Central memory CD8-positive, alpha-beta T cell (primary cell): ENCODE data around the gene SATB1.

Source experiments
- ATAC-seq: fragments of 150-1000 bp; cut with Tn5 transposase; replicated peaks from 2 replicates; pipeline ENCODE4 v1.10.0; 2022; ENCODE audit warnings: mild to moderate bottlenecking, moderate FRiP score, moderate number of reproducible peaks; ENCODE audit not compliant: poor library complexity, severe bottlenecking; ENCODE audit errors: extremely low read depth
- DNase-seq, 2 donors: peaks; one replicate each; pipeline ENCODE4 v3.0.0; 2021; ENCODE audit warnings: low spot score in 2 of 2
- H3K27ac Mint-ChIP-seq: one replicate; pipeline ENCODE4 v1.8.0; 2022; ENCODE audit warnings: low read depth, mild to moderate bottlenecking, moderate library complexity, mixed read lengths
- H3K27me3 Mint-ChIP-seq: one replicate; pipeline ENCODE4 v1.8.0; 2022; ENCODE audit warnings: mixed read lengths
- H3K36me3 Mint-ChIP-seq: one replicate; pipeline ENCODE4 v1.8.0; 2022; ENCODE audit warnings: mild to moderate bottlenecking, moderate library complexity, mixed read lengths; ENCODE audit not compliant: insufficient read depth
- H3K4me1 Mint-ChIP-seq: one replicate; pipeline ENCODE4 v1.8.0; 2022; ENCODE audit warnings: mixed read lengths
- H3K4me3 Mint-ChIP-seq: one replicate; pipeline ENCODE4 v1.8.0; 2022; ENCODE audit warnings: mild to moderate bottlenecking, moderate library complexity, mixed read lengths
- H3K9me3 Mint-ChIP-seq: one replicate; pipeline ENCODE4 v1.8.0; 2022; ENCODE audit warnings: mixed read lengths

SATB1 gene

DNA sequence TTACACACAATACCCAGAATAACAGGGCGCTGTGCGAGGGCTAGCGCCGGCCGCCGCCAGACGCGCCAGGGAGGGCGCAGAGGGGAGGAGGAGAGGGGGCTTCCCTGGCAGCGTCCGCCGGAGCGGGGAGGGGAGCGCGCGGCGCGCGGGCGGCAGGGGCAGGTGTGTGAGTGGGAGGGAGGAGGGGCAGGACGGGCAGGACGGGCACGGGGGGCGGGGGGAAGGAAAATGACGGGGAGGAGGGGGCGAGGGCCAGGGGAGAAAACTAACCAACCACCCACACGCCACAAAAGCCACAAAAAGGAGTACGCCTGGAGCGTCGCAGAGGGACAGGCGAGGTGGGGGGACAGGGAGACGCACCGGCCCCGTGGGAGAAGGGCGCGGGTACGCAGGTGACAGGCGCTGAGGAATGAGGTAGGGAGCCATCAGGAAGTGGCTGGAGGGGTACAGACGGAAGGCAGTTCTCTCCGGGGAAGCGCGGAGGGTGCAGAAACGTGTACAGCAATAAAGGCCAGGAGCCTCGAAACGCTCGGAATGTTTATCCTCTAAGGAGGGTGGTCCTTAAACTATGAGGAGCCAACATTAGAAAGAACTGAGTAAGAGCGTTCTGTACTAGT is 610 bp upstream of the SATB1 start:
- peak overlapping the region; percentile 99 for H3K27ac Mint-ChIP-seq
- no peaks in the 10 kb centered on the region for H3K27me3 Mint-ChIP-seq
- peaks cover 58% of the 10 kb centered on the region for H3K4me1 Mint-ChIP-seq
- DNase-seq (peak; percentile 39 to 47), ATAC-seq (peak; percentile 41)
- peak overlapping the region; percentile 97 for H3K4me3 Mint-ChIP-seq
- H3K9me3 Mint-ChIP-seq = no peaks in the 10 kb centered on the region
- peaks cover 28% of the 10 kb centered on the region for H3K36me3 Mint-ChIP-seq

DNA sequence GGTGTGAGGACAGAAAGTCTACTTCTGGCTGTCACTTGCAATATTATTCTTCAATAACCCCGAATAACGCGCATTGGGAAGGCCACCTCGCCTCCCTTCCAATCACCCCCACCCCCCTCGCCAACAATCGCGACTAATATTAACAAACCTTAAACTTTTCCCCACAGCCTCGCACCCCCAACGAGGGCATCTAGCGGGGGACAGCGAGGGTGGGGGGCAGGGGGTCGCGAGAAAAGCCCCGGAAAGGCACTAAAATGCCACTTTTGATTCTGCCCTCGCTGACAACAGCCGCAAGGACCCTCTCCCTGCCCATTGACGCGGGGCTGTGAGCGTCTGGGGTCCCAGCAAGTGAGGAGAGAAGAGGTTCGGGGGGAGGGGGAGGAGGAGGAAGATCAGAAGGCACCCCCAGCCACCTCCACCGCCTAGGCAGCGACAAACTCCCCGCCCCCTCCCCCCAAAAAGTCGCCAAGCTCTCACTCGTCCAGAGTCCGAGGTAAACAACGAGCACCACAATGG is 868 bp downstream of the SATB1 start:
- ATAC-seq = no peak
- no peak for DNase-seq
- Mint-ChIP-seq H3K4me1 (peaks cover 65% of the 10 kb centered on the region), H3K27me3 (no peaks in the 10 kb centered on the region), H3K9me3 (no peaks in the 10 kb centered on the region), H3K36me3 (peaks cover 35% of the 10 kb centered on the region), H3K4me3 (peak overlapping the region; percentile 97), H3K27ac (peak overlapping the region; percentile 99)

DNA sequence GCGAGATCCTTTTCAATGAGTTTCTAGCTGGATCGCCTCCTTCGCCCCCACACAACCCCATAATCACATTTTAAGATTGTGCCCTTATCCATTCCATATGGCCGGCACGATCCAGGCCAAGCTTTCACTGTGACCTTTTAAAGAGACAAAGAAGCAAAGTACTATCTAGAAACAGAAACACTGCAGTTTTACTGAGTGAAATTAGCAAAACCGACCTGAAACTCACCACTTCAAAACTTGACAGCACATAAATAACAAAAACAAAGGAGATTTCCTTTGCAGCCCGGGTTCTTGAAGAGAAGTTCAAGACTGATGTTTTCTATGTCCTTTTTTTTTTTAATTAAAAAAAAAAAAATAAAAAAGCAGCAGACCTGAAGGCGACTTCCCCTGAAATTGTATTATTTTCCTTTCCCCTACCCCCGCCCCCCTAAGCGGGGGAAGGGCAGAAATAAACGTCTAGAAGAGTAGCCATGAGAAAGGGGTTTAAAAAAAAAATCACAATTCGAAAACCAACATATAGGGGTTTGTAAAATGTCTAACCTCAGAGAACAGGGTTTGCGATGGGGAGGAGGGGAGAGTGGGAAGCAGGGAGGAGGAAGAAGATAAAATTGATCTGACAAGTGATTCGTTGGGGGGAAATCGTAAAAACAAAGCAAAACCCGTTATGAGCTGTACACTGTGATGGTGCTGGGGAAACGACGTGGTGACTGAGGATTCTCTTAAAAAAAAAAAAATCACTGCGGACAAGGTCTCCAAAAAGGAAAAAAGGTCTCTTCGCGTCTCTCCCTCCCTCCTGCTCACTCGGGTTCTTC is 1.5 kb downstream of the SATB1 start:
- ATAC-seq (no peak), DNase-seq (no peak)
- Mint-ChIP-seq H3K27me3 (no peaks in the 10 kb centered on the region), H3K4me1 (peaks cover 69% of the 10 kb centered on the region), H3K9me3 (no peaks in the 10 kb centered on the region), H3K4me3 (peak overlapping the region; percentile 97), H3K27ac (peak overlapping the region; percentile 99), H3K36me3 (peaks cover 37% of the 10 kb centered on the region)

DNA sequence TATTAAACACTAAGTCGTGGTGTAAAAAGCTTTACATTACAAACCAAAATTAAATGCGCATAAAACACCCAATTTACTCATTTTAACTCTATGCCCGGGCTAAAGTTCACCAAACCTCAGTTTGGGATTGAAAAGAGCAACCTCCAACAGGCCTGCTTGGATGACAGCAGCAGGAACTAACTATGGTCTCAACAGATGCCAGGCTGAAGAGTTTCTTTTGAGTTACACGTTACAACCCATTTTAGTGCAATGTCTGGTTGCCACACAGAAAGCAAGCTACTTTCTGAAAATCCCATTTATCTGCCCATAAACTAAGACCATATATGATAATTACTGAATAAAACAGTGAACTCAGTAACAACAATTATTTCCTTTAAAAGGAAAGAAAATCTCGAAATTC is 2.2 kb downstream of the SATB1 start:
- peaks cover 40% of the 10 kb centered on the region for H3K36me3 Mint-ChIP-seq
- DNase-seq = no peak

DNA sequence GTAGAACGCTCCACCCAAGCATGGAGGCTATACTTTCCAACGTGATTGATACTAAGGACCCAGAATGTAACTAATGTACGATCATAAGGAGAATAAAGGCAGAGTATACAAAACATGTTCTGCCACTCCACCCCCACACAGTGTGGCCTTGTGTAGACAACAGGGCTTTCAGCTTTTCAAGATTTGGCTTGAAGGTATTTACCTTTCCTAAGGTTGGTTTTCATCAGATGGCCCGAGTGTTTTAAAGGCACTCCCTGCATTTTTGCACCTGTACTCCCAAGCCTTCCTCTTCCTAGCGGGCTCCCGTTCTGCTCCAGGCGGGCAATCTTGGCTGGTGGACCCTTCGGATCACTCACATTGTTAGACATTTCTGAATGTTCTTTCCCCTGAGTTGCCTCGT is 4.6 kb downstream of the SATB1 start:
- peak overlapping the region; percentile 67 for H3K27ac Mint-ChIP-seq
- ATAC-seq = no peak
- no peak for DNase-seq
- H3K36me3 Mint-ChIP-seq = peaks cover 48% of the 10 kb centered on the region
- peaks cover 63% of the 10 kb centered on the region for H3K4me1 Mint-ChIP-seq
- no peaks in the 10 kb centered on the region for H3K27me3 Mint-ChIP-seq
- H3K9me3 Mint-ChIP-seq = no peaks in the 10 kb centered on the region
- peak overlapping the region; percentile 42 for H3K4me3 Mint-ChIP-seq

More for the DNA sequence above, 2.2 kb downstream of the SATB1 start:
- H3K4me3 Mint-ChIP-seq = peak overlapping the region; percentile 97
- ATAC-seq = no peak
- H3K27me3 Mint-ChIP-seq = no peaks in the 10 kb centered on the region
- H3K4me1 Mint-ChIP-seq = peaks cover 69% of the 10 kb centered on the region
- peak overlapping the region; percentile 99 for H3K27ac Mint-ChIP-seq
- no peaks in the 10 kb centered on the region for H3K9me3 Mint-ChIP-seq

DNA sequence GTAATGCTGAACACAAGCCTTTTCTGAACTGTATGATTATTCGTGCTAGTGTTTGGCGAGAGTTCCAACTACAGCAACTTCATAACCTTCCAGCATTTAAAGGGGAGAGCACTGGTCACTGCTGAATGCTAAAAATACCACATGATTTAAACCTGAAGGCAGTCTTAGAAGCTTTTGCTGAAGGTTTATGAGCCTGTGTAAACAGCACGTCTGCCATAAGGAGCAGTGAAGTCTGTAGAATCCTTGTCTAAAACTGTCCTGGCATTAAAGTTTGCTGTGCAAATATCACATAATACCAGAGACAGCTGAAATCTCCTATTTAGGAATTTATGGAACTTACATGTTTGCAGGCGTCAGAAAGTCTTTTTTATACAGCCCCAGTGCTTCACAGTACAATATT is 5.9 kb downstream of the SATB1 start:
- H3K4me1 Mint-ChIP-seq = peaks cover 61% of the 10 kb centered on the region
- no peaks in the 10 kb centered on the region for H3K27me3 Mint-ChIP-seq

DNA sequence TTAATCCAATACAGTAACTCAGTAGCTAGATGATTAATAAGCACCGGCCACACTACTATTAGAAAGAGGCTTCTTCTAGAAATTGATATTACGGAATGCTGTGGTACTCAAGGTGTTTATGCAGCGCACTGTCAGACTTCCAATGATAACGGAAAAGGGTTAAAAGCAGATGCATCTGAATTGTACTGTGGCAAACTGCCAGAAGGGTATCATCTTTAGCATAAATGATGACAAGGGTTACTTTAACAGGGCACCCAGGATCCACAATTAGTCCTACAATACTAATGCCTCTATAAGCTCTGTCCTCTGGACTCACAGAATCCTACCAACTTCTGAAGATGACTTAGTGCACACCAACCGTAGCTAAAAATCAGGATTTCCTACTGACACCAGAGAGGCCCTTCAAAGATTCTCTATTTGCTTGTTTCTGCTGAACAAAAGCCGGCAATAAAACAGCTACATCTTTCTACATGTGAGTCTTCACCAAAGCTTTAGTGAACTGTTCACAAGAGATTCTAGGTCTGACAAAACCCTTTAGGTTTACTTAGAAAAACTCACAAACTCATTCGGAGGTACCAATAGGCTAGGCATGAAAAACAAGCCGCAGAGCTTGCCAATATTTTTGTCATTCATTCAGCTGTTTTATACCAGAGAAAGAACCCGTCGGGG is 7.1 kb downstream of the SATB1 start:
- no peak overlapping the region for H3K4me3 Mint-ChIP-seq

More for the DNA sequence above, 5.9 kb downstream of the SATB1 start:
- peaks cover 47% of the 10 kb centered on the region for H3K36me3 Mint-ChIP-seq
- no peak overlapping the region for H3K27ac Mint-ChIP-seq
- H3K9me3 Mint-ChIP-seq = no peaks in the 10 kb centered on the region
- ATAC-seq = no peak
- DNase-seq = no peak
- no peak overlapping the region for H3K4me3 Mint-ChIP-seq

DNA sequence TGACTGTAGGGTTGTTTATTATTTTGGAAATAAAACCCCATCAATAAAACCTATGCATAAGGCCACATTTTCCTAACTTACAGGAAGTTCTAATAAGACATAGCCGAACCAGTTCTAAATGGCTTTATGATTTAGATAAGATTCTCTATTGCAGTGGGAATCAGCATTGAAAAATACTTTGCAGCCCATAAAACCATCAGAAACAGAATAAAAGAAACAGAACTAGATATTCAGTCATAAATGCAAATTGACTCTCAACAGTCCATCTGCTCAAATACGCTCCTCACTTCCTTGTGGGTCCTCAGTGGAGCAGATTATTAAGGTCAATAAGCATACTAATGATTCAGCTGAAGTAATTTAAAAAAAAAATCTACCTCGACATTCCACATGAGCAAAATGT is 8.8 kb downstream of the SATB1 start:
- ATAC-seq (no peak), DNase-seq (no peak)
- Mint-ChIP-seq H3K4me1 (peaks cover 48% of the 10 kb centered on the region), H3K27me3 (no peaks in the 10 kb centered on the region), H3K36me3 (peaks cover 45% of the 10 kb centered on the region), H3K27ac (no peak overlapping the region), H3K4me3 (no peak overlapping the region), H3K9me3 (no peaks in the 10 kb centered on the region)

More for the DNA sequence above, 7.1 kb downstream of the SATB1 start:
- peak overlapping the region; percentile 33 for H3K27ac Mint-ChIP-seq
- peaks cover 43% of the 10 kb centered on the region for H3K36me3 Mint-ChIP-seq
- H3K27me3 Mint-ChIP-seq = no peaks in the 10 kb centered on the region
- no peak for ATAC-seq
- H3K9me3 Mint-ChIP-seq = no peaks in the 10 kb centered on the region
- H3K4me1 Mint-ChIP-seq = peaks cover 49% of the 10 kb centered on the region
- no peak for DNase-seq

DNA sequence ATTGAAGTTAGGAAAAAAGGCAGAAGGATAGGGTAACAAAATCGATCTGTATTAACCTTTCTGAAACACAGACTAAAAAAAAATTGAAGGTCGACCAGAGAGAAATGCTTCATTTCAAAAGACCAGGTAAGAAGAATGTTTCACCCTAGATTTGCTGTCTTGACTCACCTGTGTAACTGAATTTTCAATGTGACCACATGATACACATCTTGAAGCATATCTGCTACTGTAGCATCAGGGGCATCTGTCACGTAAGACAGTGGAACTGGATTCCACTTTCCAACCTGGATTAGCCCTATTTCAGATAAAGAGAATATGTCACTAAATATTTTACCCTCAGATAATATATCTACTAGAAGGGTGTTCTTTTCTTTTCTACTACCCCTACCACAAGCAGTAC is 9.3 kb downstream of the SATB1 start:
- ATAC-seq = no peak
- peaks cover 45% of the 10 kb centered on the region for H3K4me1 Mint-ChIP-seq
- H3K36me3 Mint-ChIP-seq = peaks cover 44% of the 10 kb centered on the region

DNA sequence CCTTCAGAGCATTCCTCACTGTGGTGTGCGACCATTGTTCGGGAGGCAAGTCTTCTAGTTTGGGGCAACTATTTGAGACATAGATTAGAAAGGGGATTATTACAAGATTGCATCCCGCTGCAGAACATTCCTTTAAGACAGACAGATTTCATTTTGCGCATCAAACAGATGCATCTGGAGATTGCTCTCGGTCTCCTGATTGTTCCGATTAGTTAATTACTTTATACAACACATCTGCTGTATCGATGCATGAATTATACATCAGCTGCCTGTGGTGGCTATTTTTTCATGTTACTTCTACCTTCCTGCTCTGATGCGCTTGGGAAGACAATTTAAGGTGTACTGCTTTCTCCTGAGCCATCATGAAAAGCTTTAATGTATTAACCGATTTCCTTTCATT is 10.0 kb downstream of the SATB1 start:
- Mint-ChIP-seq H3K4me3 (no peak overlapping the region), H3K27ac (no peak overlapping the region), H3K36me3 (peaks cover 37% of the 10 kb centered on the region), H3K4me1 (peaks cover 38% of the 10 kb centered on the region), H3K27me3 (no peaks in the 10 kb centered on the region), H3K9me3 (no peaks in the 10 kb centered on the region)
- DNase-seq = no peak
- ATAC-seq = no peak

More for the DNA sequence above, 9.3 kb downstream of the SATB1 start:
- H3K27ac Mint-ChIP-seq = no peak overlapping the region
- H3K9me3 Mint-ChIP-seq = no peaks in the 10 kb centered on the region
- H3K27me3 Mint-ChIP-seq = no peaks in the 10 kb centered on the region
- DNase-seq = no peak
- H3K4me3 Mint-ChIP-seq = no peak overlapping the region

DNA sequence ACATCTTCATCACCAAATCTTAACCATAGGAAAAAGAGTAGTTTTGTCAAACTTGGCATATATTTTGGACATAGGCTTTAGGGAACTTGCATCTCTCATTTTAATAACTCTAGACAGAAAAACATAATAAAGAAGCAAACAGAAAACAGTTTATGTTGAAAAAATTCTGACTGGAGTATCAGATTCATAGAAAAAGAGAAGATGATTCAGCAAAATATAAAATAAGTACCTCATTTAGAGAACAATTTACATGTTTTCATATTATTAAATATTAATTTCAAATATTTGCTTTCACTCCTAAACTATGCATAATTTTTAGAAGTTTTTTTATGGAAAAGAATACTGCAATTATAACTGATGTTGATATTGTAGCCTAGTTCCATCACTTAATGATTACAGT is 12.5 kb downstream of the SATB1 start:
- Mint-ChIP-seq H3K4me1 (peaks cover 22% of the 10 kb centered on the region), H3K27me3 (no peaks in the 10 kb centered on the region), H3K36me3 (peaks cover 30% of the 10 kb centered on the region), H3K4me3 (no peak overlapping the region), H3K27ac (peak overlapping the region; percentile 29), H3K9me3 (no peaks in the 10 kb centered on the region)
- no peak for DNase-seq
- no peak for ATAC-seq

DNA sequence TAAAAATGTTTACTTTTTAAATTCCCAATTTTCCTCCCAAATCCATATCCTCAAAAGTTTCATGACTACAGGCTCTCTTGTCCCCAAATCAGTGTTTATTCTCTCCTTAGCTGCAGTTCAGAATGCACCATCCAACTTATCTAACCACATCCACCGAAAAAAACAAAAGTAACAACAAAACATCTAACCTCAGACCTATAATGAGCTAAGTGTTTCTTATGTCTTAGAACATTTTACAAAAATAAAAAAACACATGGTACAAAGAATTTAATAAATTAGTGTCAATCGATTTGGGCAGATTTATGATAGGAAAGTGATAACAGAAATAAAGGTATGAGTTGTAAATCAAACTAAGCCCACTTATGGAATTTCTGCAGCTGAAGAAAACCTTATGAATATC is 13.6 kb downstream of the SATB1 start:
- DNase-seq (no peak), ATAC-seq (peak; percentile 78)
- no peak overlapping the region for H3K27ac Mint-ChIP-seq
- no peaks in the 10 kb centered on the region for H3K9me3 Mint-ChIP-seq
- no peak overlapping the region for H3K4me3 Mint-ChIP-seq
- H3K36me3 Mint-ChIP-seq = peaks cover 27% of the 10 kb centered on the region
- no peaks in the 10 kb centered on the region for H3K27me3 Mint-ChIP-seq
- H3K4me1 Mint-ChIP-seq = peaks cover 19% of the 10 kb centered on the region
